Astrocyte of the cerebellum (primary cell): ENCODE measurements around the gene SMG5.

ENCODE experiments used
- DNase-seq: peaks from one replicate; pipeline ENCODE4 v3.0.0-alpha.2; 2011; ENCODE audit warnings: low read depth
- H3K4me3 ChIP-seq: 2 replicates; pipeline ENCODE4 v1.5.1; 2011; ENCODE audit warnings: mild to moderate bottlenecking, low read depth, low read length, moderate library complexity
- in situ Hi-C: cut with HindIII; loops from 2 replicates; pipeline ENCODE4 v1.10.0; 2017; ENCODE audit warnings: low sequenced_read_pairs
- TF ChIP-seq, protein P1 (sequence below): IDR thresholded peaks from 2 replicates; pipeline ENCODE4 v1.5.1; 2012; ENCODE audit warnings: low read length, low read depth, moderate library complexity, mild to moderate bottlenecking; ENCODE audit errors: missing control alignments

SMG5 gene

DNA sequence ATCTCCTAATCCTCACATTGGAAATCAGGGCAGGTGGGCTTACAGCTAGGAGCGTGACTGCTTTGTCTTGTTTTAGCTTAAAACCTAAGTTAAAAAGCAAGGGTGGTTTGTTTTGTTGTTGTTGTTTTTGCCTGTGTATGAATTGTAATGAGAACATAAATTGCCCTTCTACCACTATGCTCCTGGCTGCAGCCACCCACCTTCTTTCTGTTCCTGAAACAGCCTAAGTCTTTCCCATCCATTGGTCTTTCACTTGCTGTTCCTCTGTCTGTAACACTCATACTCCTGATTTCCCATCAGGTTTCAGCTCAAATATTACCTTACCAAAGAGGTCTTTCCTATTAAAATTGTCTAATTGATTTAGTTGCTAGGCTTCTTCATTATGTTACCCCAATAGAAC lies 896 bp upstream of the SMG5 start:
- peak overlapping the region; percentile 64 for H3K4me3 ChIP-seq
- no peak for DNase-seq
- TF ChIP-seq, protein P1, sequence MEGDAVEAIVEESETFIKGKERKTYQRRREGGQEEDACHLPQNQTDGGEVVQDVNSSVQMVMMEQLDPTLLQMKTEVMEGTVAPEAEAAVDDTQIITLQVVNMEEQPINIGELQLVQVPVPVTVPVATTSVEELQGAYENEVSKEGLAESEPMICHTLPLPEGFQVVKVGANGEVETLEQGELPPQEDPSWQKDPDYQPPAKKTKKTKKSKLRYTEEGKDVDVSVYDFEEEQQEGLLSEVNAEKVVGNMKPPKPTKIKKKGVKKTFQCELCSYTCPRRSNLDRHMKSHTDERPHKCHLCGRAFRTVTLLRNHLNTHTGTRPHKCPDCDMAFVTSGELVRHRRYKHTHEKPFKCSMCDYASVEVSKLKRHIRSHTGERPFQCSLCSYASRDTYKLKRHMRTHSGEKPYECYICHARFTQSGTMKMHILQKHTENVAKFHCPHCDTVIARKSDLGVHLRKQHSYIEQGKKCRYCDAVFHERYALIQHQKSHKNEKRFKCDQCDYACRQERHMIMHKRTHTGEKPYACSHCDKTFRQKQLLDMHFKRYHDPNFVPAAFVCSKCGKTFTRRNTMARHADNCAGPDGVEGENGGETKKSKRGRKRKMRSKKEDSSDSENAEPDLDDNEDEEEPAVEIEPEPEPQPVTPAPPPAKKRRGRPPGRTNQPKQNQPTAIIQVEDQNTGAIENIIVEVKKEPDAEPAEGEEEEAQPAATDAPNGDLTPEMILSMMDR = no peak
- in situ Hi-C loops = loop anchor here (5.0 kb wide), 1 partner anchor 146 kb away; no protein-coding TSS in a partner anchor

DNA sequence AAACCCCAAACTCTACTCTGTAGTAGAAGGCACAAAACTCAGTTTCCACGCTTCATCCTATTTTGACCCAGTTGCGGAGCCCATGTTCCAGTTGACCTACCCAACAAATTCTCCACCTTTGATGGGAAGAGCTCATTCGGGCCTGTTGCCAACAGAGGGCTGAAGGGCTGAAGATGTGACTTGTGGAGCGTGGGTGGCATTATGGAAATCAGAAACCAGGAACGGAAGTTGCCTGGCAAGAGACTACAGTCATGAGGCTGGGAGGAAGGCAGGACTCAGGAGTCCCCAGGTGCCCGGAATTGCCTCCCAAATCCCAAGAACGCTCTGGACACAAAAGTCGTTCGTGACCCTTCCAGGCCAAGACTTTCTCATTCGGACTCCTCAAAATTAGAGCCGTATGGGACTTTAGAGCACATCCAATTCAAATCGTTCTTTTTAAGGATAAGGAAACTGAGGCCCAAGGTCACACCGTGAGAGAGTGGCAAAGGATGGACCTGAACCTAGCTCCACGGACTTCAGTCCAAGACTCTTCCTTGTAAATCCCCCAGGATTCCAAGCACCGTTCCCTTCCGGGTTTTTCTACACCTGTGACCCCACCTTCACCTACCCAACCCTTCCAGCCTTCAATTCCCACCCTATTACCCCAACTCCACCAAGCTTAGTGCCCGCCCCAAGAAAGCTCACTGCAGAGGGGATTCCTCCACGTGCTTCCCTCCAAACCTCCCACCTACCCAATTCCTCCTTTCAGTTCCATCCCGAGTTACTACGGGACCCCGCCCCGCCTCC lies 739 bp downstream of the SMG5 start:
- no peak for DNase-seq
- in situ Hi-C loops = loop anchor here (5.0 kb wide), 1 partner anchor 145 kb away; no protein-coding TSS in a partner anchor
- H3K4me3 ChIP-seq = peak overlapping the region; percentile 64
- TF ChIP-seq, protein P1 = no peak

- in situ Hi-C loops = loop anchor here (5.0 kb wide), 1 partner anchor 144 kb away; no protein-coding TSS in a partner anchor
- no peak for DNase-seq
- TF ChIP-seq, protein P1 = no peak
- peak overlapping the region; percentile 64 for H3K4me3 ChIP-seq
Measured at GRCh38 chr1:156281281-156281680, 1.3 kb downstream of the SMG5 start.

GRCh38 chr1:156279837-156280236 lies 2.8 kb downstream of the SMG5 start:
- no peak overlapping the region for H3K4me3 ChIP-seq
- TF ChIP-seq, protein P1 = no peak
- in situ Hi-C loops = loop anchor here (5.0 kb wide), 1 partner anchor 143 kb away; no protein-coding TSS in a partner anchor
- DNase-seq = no peak

GRCh38 chr1:156276966-156277381 lies 5.7 kb downstream of the SMG5 start:
- no peak overlapping the region for H3K4me3 ChIP-seq
- no peak for DNase-seq
- in situ Hi-C loops = no loop called here
- TF ChIP-seq, protein P1 = no peak

GRCh38 chr1:156276532-156276931 lies 6.1 kb downstream of the SMG5 start:
- no peak for DNase-seq
- TF ChIP-seq, protein P1 = no peak
- no peak overlapping the region for H3K4me3 ChIP-seq
- in situ Hi-C loops = no loop called here
